CD14-positive monocyte (primary cell): ENCODE results near the gene LETM1. TPM values are rescaled to one million over a fixed set of nuclear protein-coding genes. Genes with fewer than 3 reads are reported as not detected.

Source experiments
- DNase-seq, 3 donors: peaks; one replicate each; pipeline ENCODE4 v3.0.0-alpha.2; 2011 to 2022
- H2AFZ ChIP-seq: 2 replicates; pipeline ENCODE4 v1.6.0; 2012; ENCODE audit warnings: mild to moderate bottlenecking, low read depth, low read length, inconsistent platforms; ENCODE audit not compliant: insufficient read depth, poor library complexity, severe bottlenecking
- H3K27ac ChIP-seq, 2 donors: 1 replicate in 1 of 2; 2 replicates in 1 of 2; pipeline ENCODE4 v1.5.1; 2012 to 2013; ENCODE audit warnings: low read length in 2 of 2, control low read depth in 1 of 2, inconsistent platforms in 1 of 2, low read depth in 1 of 2, mild to moderate bottlenecking in 1 of 2
- H3K27me3 ChIP-seq, 2 donors: one replicate each; pipeline versions ENCODE4 v1.6.0 to v1.6.1; 2011 to 2013; ENCODE audit warnings: low read length in 2 of 2; ENCODE audit not compliant: control insufficient read depth in 2 of 2, insufficient read depth in 2 of 2
- H3K36me3 ChIP-seq, 2 donors: replicated peaks in 1 of 2; 1 replicate in 1 of 2; 2 replicates in 1 of 2; pipeline versions ENCODE4 v1.5.1 to v1.6.1; 2012 to 2013; ENCODE audit warnings: low read length in 2 of 2, control low read depth in 1 of 2, inconsistent platforms in 1 of 2, mild to moderate bottlenecking in 1 of 2; ENCODE audit not compliant: insufficient read depth in 2 of 2, control insufficient read depth in 1 of 2
- H3K4me1 ChIP-seq, 2 donors: 1 replicate in 1 of 2; 2 replicates in 1 of 2; pipeline versions ENCODE4 v1.5.1 to v1.6.1; 2012 to 2013; ENCODE audit warnings: low read length in 2 of 2, control low read depth in 1 of 2, inconsistent platforms in 1 of 2, mild to moderate bottlenecking in 1 of 2, moderate library complexity in 1 of 2; ENCODE audit not compliant: insufficient read depth in 2 of 2, control insufficient read depth in 1 of 2
- H3K4me2 ChIP-seq: replicated peaks from 2 replicates; pipeline ENCODE3; 2012; ENCODE audit warnings: low read length, moderate library complexity, mild to moderate bottlenecking; ENCODE audit not compliant: poor library complexity, severe bottlenecking; ENCODE audit errors: extremely low read depth
- H3K4me3 ChIP-seq, 3 experiments: fragments of 200-600 bp in 1 of 3; sonication (generic) in 1 of 3; replicated peaks in 1 of 3; 1 replicate in 2 of 3; 2 replicates in 1 of 3; pipeline ENCODE4 v1.5.1; 2011 to 2013; ENCODE audit warnings: low read length in 3 of 3, mild to moderate bottlenecking in 3 of 3, control low read depth in 2 of 3, low read depth in 2 of 3, inconsistent platforms in 1 of 3, moderate library complexity in 1 of 3
- H3K79me2 ChIP-seq: 2 replicates; pipeline ENCODE4 v1.6.0; 2012; ENCODE audit warnings: mild to moderate bottlenecking, control low read depth, inconsistent platforms, low read length, moderate library complexity; ENCODE audit not compliant: insufficient read depth
- H3K9ac ChIP-seq: 2 replicates; pipeline ENCODE4 v1.6.0; 2017; ENCODE audit warnings: low read length, mild to moderate bottlenecking; ENCODE audit not compliant: insufficient read depth, poor library complexity, severe bottlenecking
- H3K9me3 ChIP-seq, 2 donors: replicated peaks in 1 of 2; 1 replicate in 1 of 2; 2 replicates in 1 of 2; pipeline versions ENCODE4 v1.5.1 to v1.6.1; 2012 to 2013; ENCODE audit warnings: low read length in 2 of 2, control low read depth in 1 of 2; ENCODE audit not compliant: control insufficient read depth in 1 of 2, insufficient read depth in 1 of 2
- H4K20me1 ChIP-seq: 2 replicates; pipeline ENCODE4 v1.6.0; 2012; ENCODE audit warnings: mild to moderate bottlenecking, low read length, control low read depth, moderate library complexity; ENCODE audit not compliant: insufficient read depth
- H3K27ac Mint-ChIP-seq, 7 donors: one replicate each; pipeline ENCODE4 v1.8.0; 2020; ENCODE audit warnings: mild to moderate bottlenecking in 7 of 7, mixed read lengths in 7 of 7, moderate library complexity in 6 of 7, inconsistent platforms in 2 of 7
- H3K27me3 Mint-ChIP-seq, 3 donors: one replicate each; pipeline ENCODE4 v1.8.0; 2021 to 2022; ENCODE audit warnings: low read depth in 3 of 3, mild to moderate bottlenecking in 3 of 3, mixed read lengths in 3 of 3, moderate library complexity in 3 of 3, inconsistent platforms in 1 of 3
- H3K36me3 Mint-ChIP-seq, 2 donors: one replicate each; pipeline ENCODE4 v1.8.0; 2020; ENCODE audit warnings: mixed read lengths in 2 of 2, inconsistent platforms in 1 of 2, mild to moderate bottlenecking in 1 of 2
- H3K4me1 Mint-ChIP-seq: one replicate; pipeline ENCODE4 v1.8.0; 2020; ENCODE audit warnings: mild to moderate bottlenecking, mixed read lengths
- H3K4me3 Mint-ChIP-seq, 2 donors: one replicate each; pipeline ENCODE4 v1.8.0; 2020; ENCODE audit warnings: mild to moderate bottlenecking in 2 of 2, mixed read lengths in 2 of 2, moderate library complexity in 1 of 2
- H3K9me3 Mint-ChIP-seq, 7 donors: one replicate each; pipeline ENCODE4 v1.8.0; 2020 to 2022; ENCODE audit warnings: mixed read lengths in 7 of 7, mild to moderate bottlenecking in 6 of 7, moderate library complexity in 6 of 7, inconsistent platforms in 2 of 7
- CTCF ChIP-seq: fragments of 200-600 bp; IDR thresholded peaks from one replicate; pipeline ENCODE4 v1.8.0; 2022; ENCODE audit warnings: antibody characterized with exemption, mild to moderate bottlenecking
- WGBS: methylation state at CpG from one replicate; pipeline ENCODE4 v1.1.5; 2013; ENCODE audit warnings: missing lambda C conversion rate; ENCODE audit not compliant: insufficient coverage; 5-methylcytosine and 5-hydroxymethylcytosine counted together
- intact Hi-C, 2 donors: fragments of 100-400 bp; cut with micrococcal nuclease; formaldehyde crosslinking; loops; one replicate each; pipeline versions ENCODE4 v1.15.0 to v1.15.1; 2023
- polyA plus RNA-seq, 3 donors: library from polyadenylated mRNA; depleted of rRNA in 1 of 3; unstranded in 2 of 3; stranded (reverse) in 1 of 3; fragments of 300-500 nt in 2 of 3; fragments of >200 nt in 1 of 3; fragmentation: Illumina TruSeq in 2 of 3; gene quantifications; 1 replicate in 2 of 3; 2 replicates in 1 of 3; pipeline ENCODE4 v1.2.3, GENCODE V29; 2012 to 2021

The LETM1 gene
- polyA plus RNA-seq, 3 donors: 6.2 to 18.6 (median 9.0) TPM

DNA sequence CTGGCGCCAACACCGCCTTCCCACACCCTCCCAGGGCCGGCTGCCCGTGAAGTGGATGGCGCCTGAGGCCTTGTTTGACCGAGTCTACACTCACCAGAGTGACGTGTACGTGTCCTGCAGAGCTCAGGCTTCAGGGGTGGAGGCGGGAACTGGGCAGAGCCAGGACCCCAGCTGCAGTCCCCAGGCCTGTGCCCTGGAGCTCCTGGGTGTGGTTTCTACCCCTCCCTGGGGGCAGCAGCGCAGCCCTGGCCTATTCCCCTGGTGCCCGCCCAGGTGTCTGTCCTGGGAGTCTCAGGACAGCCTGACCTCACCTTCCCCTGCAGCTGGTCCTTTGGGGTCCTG, 49.8 kb downstream of the LETM1 start:
- peaks cover 2% of the 10 kb centered on the region for H3K4me1 Mint-ChIP-seq
- Histone ChIP-seq H3K4me1 (no peaks in the 10 kb centered on the region), H3K9ac (no peak overlapping the region), H2AFZ (no peak overlapping the region), H3K36me3 (no peaks in the 10 kb centered on the region), H3K79me2 (no peaks in the 10 kb centered on the region), H3K27me3 (no peaks in the 10 kb centered on the region), H4K20me1 (peaks cover 9% of the 10 kb centered on the region), H3K4me2 (no peak overlapping the region), H3K4me3 (no peak overlapping the region), H3K27ac (no peak overlapping the region), H3K9me3 (no peaks in the 10 kb centered on the region)
- no peak overlapping the region for H3K27ac Mint-ChIP-seq
- H3K9me3 Mint-ChIP-seq: peaks cover 0 to 6% (median 0%) of the 10 kb centered on the region in 7 donors
- TF ChIP-seq CTCF: no peak
- H3K4me3 Mint-ChIP-seq: no peak overlapping the region
- DNase-seq: no peak
- H3K27me3 Mint-ChIP-seq: peaks cover 0 to 7% (median 6%) of the 10 kb centered on the region in 3 donors
- 96% methylated on average over 11 of the region's 11 CpGs for WGBS
- peaks cover 0 to under 1% of the 10 kb centered on the region in 2 donors for H3K36me3 Mint-ChIP-seq
- intact Hi-C loops: loop anchor here in 1 of 2 donors (5.0 kb wide), 1 partner anchor 54 kb away; no protein-coding TSS in a partner anchor

DNA sequence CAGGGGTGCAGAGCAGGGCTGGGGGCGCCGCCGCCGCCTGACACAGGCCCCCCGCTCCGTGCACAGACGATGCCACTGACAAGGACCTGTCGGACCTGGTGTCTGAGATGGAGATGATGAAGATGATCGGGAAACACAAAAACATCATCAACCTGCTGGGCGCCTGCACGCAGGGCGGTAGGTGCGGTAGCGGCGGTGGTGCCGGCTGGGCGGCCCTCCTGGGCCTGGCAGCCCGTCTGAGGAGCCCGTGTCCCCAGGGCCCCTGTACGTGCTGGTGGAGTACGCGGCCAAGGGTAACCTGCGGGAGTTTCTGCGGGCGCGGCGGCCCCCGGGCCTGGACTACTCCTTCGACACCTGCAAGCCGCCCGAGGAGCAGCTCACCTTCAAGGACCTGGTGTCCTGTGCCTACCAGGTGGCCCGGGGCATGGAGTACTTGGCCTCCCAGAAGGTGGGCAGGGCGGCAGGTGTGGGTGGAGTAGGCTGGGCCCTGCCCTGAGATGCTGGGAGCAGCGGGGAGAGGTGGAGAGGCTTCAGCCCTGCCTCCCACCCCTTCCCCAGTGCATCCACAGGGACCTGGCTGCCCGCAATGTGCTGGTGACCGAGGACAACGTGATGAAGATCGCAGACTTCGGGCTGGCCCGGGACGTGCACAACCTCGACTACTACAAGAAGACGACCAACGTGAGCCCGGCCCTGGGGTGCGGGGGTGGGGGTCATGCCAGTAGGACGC, 50.3 kb downstream of the LETM1 start:
- H3K27ac Mint-ChIP-seq: no peak overlapping the region
- no peak for TF ChIP-seq CTCF
- H3K4me1 Mint-ChIP-seq: peaks cover 2% of the 10 kb centered on the region
- no peaks in the 10 kb centered on the region for H3K4me1 ChIP-seq
- peaks cover 0 to 6% (median 0%) of the 10 kb centered on the region in 7 donors for H3K9me3 Mint-ChIP-seq
- DNase-seq: no peak
- H3K4me3 ChIP-seq: no peak overlapping the region
- H3K4me2 ChIP-seq: no peak overlapping the region
- no peak overlapping the region for H3K9ac ChIP-seq
- H3K27ac ChIP-seq: no peak overlapping the region
- no peak overlapping the region for H2AFZ ChIP-seq
- no peaks in the 10 kb centered on the region for H3K9me3 ChIP-seq
- 97% methylated on average over 36 of the region's 47 CpGs for WGBS
- H3K4me3 Mint-ChIP-seq: no peak overlapping the region
- intact Hi-C loops: loop anchor here in 1 of 2 donors (5.0 kb wide), 1 partner anchor 53 kb away; no protein-coding TSS in a partner anchor
- peaks cover 0 to 7% (median 6%) of the 10 kb centered on the region in 3 donors for H3K27me3 Mint-ChIP-seq
- no peaks in the 10 kb centered on the region for H3K79me2 ChIP-seq
- peaks cover 9% of the 10 kb centered on the region for H4K20me1 ChIP-seq
- H3K27me3 ChIP-seq: no peaks in the 10 kb centered on the region
- H3K36me3 ChIP-seq: no peaks in the 10 kb centered on the region
- no peaks in the 10 kb centered on the region for H3K36me3 Mint-ChIP-seq
